ENCODE measurements around the gene CD47. TPM values are rescaled to one million over a fixed set of nuclear protein-coding genes. Genes with fewer than 3 reads are reported as not detected.

The CD47 gene
- total RNA-seq, 1 experiment from 2014 or later = 42.5 TPM

DNA sequence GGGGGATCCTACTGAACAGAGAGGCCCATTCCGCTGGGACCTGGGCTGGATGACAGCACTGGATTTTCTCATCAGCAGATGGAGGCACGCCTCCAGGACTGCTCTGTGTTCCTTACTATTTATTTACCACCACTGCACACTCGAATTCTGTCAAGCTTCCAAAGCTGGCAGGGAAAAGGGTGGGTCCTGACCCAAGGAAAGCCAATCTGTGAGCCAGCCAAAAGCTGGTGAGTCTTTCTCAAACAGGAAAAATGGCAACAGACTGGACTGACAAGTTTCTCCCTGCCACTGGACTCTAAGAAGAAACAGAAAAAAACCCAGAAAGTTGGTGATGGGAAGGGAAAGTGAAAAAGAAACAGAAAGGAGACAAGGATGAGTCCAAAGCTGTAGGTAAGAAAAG, 37.8 kb downstream of the CD47 start:
- no peak overlapping the region for H2AFZ ChIP-seq (ENCODE audit: low read depth, low read length, poor library complexity, severe bottlenecking)
- H4K20me1 ChIP-seq (ENCODE audit: insufficient read depth) = no peaks in the 10 kb centered on the region
- no peak overlapping the region for H3K27ac ChIP-seq (ENCODE audit: low read depth, low read length)
- no peaks in the 10 kb centered on the region for H3K4me1 ChIP-seq (ENCODE audit: control insufficient read depth in 1 of 2, insufficient read depth in 2 of 2, low read length in 2 of 2)
- H3K4me2 ChIP-seq (ENCODE audit: low read length) = no peak overlapping the region
- H3K9ac ChIP-seq (ENCODE audit: low read length) = no peak overlapping the region
- no peaks in the 10 kb centered on the region for H3K27me3 ChIP-seq (ENCODE audit: insufficient read depth, low read length)
- H3K36me3 ChIP-seq (ENCODE audit: control insufficient read depth in 1 of 2, insufficient read depth in 2 of 2, low read length in 2 of 2) = no peaks in the 10 kb centered on the region
- intact Hi-C loops (cut with micrococcal nuclease) = no loop called here
- ChIA-PET CTCF (no interaction called here), RAD21 (ENCODE audit: low non-redundant PET in 1 of 2, low total read pairs in 2 of 2, uncharacterized antibody in 2 of 2, unreplicated experiment in 2 of 2) (no interaction called here), POLR2A (interaction anchor here (0.5 kb wide), 1 partner anchor 407 kb away, joined by 5 read pairs; no protein-coding TSS in a partner anchor)
- H3K4me3 ChIP-seq (replicated peaks in 1 of 2; ENCODE audit: low read depth in 1 of 2, low read length in 2 of 2) = no peak overlapping the region
- no peak for DNase-seq (ENCODE audit: low read depth, low spot score)
- ATAC-seq = no peak
- no peak for TF ChIP-seq EZH2 (IDR thresholded peaks at IDR 0.05)
- no peak for TF ChIP-seq FOSL1 (IDR thresholded peaks at IDR 0.05; ENCODE audit: low read depth)
- no peak for TF ChIP-seq TCF7L2 (IDR thresholded peaks at IDR 0.05; ENCODE audit: borderline replicate concordance, extremely low read depth, insufficient read depth, insufficient read length)
- TF ChIP-seq ELF1 (IDR thresholded peaks at IDR 0.05; ENCODE audit: borderline replicate concordance, low read depth) = no peak
- no peak for TF ChIP-seq POLR2AphosphoS5 (IDR thresholded peaks at IDR 0.05; ENCODE audit: low read depth, low read length)
- no peak for TF ChIP-seq CBX3 (IDR thresholded peaks at IDR 0.05; ENCODE audit: low read depth)
- no peak for TF ChIP-seq EGR1 (IDR thresholded peaks at IDR 0.05; ENCODE audit: low read depth)
- TF ChIP-seq, protein P1, sequence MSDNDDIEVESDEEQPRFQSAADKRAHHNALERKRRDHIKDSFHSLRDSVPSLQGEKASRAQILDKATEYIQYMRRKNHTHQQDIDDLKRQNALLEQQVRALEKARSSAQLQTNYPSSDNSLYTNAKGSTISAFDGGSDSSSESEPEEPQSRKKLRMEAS (IDR thresholded peaks at IDR 0.05) = no peak
- TF ChIP-seq YY1 (IDR thresholded peaks at IDR 0.05; ENCODE audit: extremely low read depth, insufficient replicate concordance, low read depth, low read length) = no peak
- TF ChIP-seq, protein P2, sequence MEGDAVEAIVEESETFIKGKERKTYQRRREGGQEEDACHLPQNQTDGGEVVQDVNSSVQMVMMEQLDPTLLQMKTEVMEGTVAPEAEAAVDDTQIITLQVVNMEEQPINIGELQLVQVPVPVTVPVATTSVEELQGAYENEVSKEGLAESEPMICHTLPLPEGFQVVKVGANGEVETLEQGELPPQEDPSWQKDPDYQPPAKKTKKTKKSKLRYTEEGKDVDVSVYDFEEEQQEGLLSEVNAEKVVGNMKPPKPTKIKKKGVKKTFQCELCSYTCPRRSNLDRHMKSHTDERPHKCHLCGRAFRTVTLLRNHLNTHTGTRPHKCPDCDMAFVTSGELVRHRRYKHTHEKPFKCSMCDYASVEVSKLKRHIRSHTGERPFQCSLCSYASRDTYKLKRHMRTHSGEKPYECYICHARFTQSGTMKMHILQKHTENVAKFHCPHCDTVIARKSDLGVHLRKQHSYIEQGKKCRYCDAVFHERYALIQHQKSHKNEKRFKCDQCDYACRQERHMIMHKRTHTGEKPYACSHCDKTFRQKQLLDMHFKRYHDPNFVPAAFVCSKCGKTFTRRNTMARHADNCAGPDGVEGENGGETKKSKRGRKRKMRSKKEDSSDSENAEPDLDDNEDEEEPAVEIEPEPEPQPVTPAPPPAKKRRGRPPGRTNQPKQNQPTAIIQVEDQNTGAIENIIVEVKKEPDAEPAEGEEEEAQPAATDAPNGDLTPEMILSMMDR (IDR thresholded peaks at IDR 0.05 in 2 of 3, conservative IDR thresholded peaks at IDR 0.05 in 1 of 3; ENCODE audit: borderline replicate concordance in 1 of 3, insufficient read depth in 1 of 3, low read depth in 2 of 3, low read length in 2 of 3) = no peak
- no peak for TF ChIP-seq SRF (IDR thresholded peaks at IDR 0.05; ENCODE audit: low read depth)
- TF ChIP-seq, protein P3, sequence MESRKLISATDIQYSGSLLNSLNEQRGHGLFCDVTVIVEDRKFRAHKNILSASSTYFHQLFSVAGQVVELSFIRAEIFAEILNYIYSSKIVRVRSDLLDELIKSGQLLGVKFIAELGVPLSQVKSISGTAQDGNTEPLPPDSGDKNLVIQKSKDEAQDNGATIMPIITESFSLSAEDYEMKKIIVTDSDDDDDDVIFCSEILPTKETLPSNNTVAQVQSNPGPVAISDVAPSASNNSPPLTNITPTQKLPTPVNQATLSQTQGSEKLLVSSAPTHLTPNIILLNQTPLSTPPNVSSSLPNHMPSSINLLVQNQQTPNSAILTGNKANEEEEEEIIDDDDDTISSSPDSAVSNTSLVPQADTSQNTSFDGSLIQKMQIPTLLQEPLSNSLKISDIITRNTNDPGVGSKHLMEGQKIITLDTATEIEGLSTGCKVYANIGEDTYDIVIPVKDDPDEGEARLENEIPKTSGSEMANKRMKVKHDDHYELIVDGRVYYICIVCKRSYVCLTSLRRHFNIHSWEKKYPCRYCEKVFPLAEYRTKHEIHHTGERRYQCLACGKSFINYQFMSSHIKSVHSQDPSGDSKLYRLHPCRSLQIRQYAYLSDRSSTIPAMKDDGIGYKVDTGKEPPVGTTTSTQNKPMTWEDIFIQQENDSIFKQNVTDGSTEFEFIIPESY (IDR thresholded peaks at IDR 0.05; ENCODE audit: extremely low read depth, insufficient replicate concordance, low read length) = no peak
- no peak for TF ChIP-seq JUND (IDR thresholded peaks at IDR 0.05)
- no peak for TF ChIP-seq ZNF274 (IDR thresholded peaks at IDR 0.05; ENCODE audit: low read depth, low read length)
- H3K9me3 ChIP-seq (ENCODE audit: control insufficient read depth in 1 of 2, insufficient read depth in 1 of 2, low read depth in 1 of 2, low read length in 2 of 2) = no peaks in the 10 kb centered on the region
- no TSS peak for BruUV-seq (replicated peaks)
- no peaks in the 10 kb centered on the region for H3K79me2 ChIP-seq (ENCODE audit: insufficient read depth, low read length)
- no peaks in the 10 kb centered on the region for H3K9me2 ChIP-seq (ENCODE audit: insufficient read depth)
